ENCODE data around the gene CD6. TPM values are rescaled to one million over a fixed set of nuclear protein-coding genes. Genes with fewer than 3 reads are reported as not detected.

CD6 gene
- total RNA-seq, 2 donors from 2014 or later, result 3.0 to 3.8 TPM

GRCh38 chr11:61026121-61027031 is 54.9 kb downstream of the CD6 start:
- Histone ChIP-seq H3K4me3 (no peak overlapping the region), H3K9me3 (no peaks in the 10 kb centered on the region), H3K9ac (ENCODE audit: low read depth in 2 of 2, low read length in 2 of 2) (no peak overlapping the region), H3K36me3 (no peaks in the 10 kb centered on the region), H3K4me1 (no peaks in the 10 kb centered on the region), H3K27me3 (no peaks in the 10 kb centered on the region), H3K27ac (no peak overlapping the region)
- no peak for TF ChIP-seq CTCF (IDR thresholded peaks at IDR 0.05)
- DNase-seq, result no peak
- intact Hi-C loops (cut with DNase I), result no loop called here

- Histone ChIP-seq H3K4me1 (no peaks in the 10 kb centered on the region), H3K27ac (no peak overlapping the region)
Measured at GRCh38 chr11:61027141-61027840, 55.8 kb downstream of the CD6 start.

GRCh38 chr11:61028135-61028729 is 56.8 kb downstream of the CD6 start:
- Histone ChIP-seq H3K27me3 (no peaks in the 10 kb centered on the region), H3K4me1 (no peaks in the 10 kb centered on the region), H3K9me3 (no peaks in the 10 kb centered on the region), H3K27ac (no peak overlapping the region), H3K36me3 (no peaks in the 10 kb centered on the region), H3K9ac (ENCODE audit: low read depth in 2 of 2, low read length in 2 of 2) (no peak overlapping the region), H3K4me3 (no peak overlapping the region)
- intact Hi-C loops (cut with DNase I), result no loop called here
- no peak for TF ChIP-seq CTCF (IDR thresholded peaks at IDR 0.05)
- no peak for DNase-seq

More at GRCh38 chr11:61027141-61027840, 55.8 kb downstream of the CD6 start:
- no peak for TF ChIP-seq CTCF (IDR thresholded peaks at IDR 0.05)
- H3K4me3 ChIP-seq, result no peak overlapping the region
- H3K9ac ChIP-seq (ENCODE audit: low read depth in 2 of 2, low read length in 2 of 2), result no peak overlapping the region
- intact Hi-C loops (cut with DNase I), result no loop called here
- H3K36me3 ChIP-seq, result no peaks in the 10 kb centered on the region
- no peak for DNase-seq
- H3K27me3 ChIP-seq, result no peaks in the 10 kb centered on the region
- no peaks in the 10 kb centered on the region for H3K9me3 ChIP-seq

GRCh38 chr11:61032824-61033223 is 61.3 kb downstream of the CD6 start:
- Histone ChIP-seq H3K9ac (ENCODE audit: low read depth in 2 of 2, low read length in 2 of 2) (no peak overlapping the region), H3K9me3 (no peaks in the 10 kb centered on the region), H3K4me3 (no peak overlapping the region), H3K4me1 (no peaks in the 10 kb centered on the region), H3K36me3 (no peaks in the 10 kb centered on the region), H3K27me3 (no peaks in the 10 kb centered on the region), H3K27ac (no peak overlapping the region)
- DNase-seq, result no peak
- no peak for TF ChIP-seq CTCF (IDR thresholded peaks at IDR 0.05)
- intact Hi-C loops (cut with DNase I), result no loop called here

- no peak overlapping the region for H3K27ac ChIP-seq
- H3K4me1 ChIP-seq, result no peaks in the 10 kb centered on the region
- no peak for DNase-seq
- no peaks in the 10 kb centered on the region for H3K36me3 ChIP-seq
- no peak overlapping the region for H3K9ac ChIP-seq (ENCODE audit: low read depth in 2 of 2, low read length in 2 of 2)
- no peak overlapping the region for H3K4me3 ChIP-seq
- intact Hi-C loops (cut with DNase I), result no loop called here
- H3K9me3 ChIP-seq, result no peaks in the 10 kb centered on the region
- H3K27me3 ChIP-seq, result no peaks in the 10 kb centered on the region
- TF ChIP-seq CTCF (IDR thresholded peaks at IDR 0.05), result no peak
Measured at GRCh38 chr11:61033417-61033816, 61.9 kb downstream of the CD6 start.

All from colonic mucosa (tissue), 4 donors.